Smooth muscle cell (in vitro differentiated cells): ENCODE measurements around the gene KLHL42. TPM values are rescaled to one million over a fixed set of nuclear protein-coding genes. Genes with fewer than 3 reads are reported as not detected.
A peak's percentile ranks its signal among the peaks of the same experiment; 100 is the strongest.

Experiments
- DNase-seq: peaks from one replicate; lab custom pipeline; 2025; ENCODE audit not compliant: unreplicated experiment; lab: John Stamatoyannopoulos, UW
- H2AFZ ChIP-seq: fragments of 200-600 bp; sonication (generic); 2 replicates; pipeline ENCODE4 v1.6.0; 2016; ENCODE audit warnings: antibody characterized with exemption, low read depth, mild to moderate bottlenecking
- H3F3A ChIP-seq: fragments of 200-600 bp; sonication (generic); 2 replicates; pipeline ENCODE4 v1.6.0; 2017; ENCODE audit warnings: antibody characterized with exemption, low read depth
- H3K27ac ChIP-seq: fragments of 200-600 bp; sonication (generic); 2 replicates; pipeline ENCODE4 v1.5.1; 2016; ENCODE audit warnings: low read depth, mild to moderate bottlenecking
- H3K27me3 ChIP-seq: fragments of 200-600 bp; sonication (generic); 2 replicates; pipeline ENCODE4 v1.6.1; 2016; ENCODE audit warnings: low read depth, mild to moderate bottlenecking
- H3K36me3 ChIP-seq: fragments of 200-600 bp; sonication (generic); 2 replicates; pipeline ENCODE4 v1.5.1; 2016; ENCODE audit warnings: low read depth
- H3K4me1 ChIP-seq: fragments of 200-600 bp; sonication (generic); 2 replicates; pipeline ENCODE4 v1.5.1; 2016; ENCODE audit warnings: low read depth
- H3K4me2 ChIP-seq: fragments of 200-600 bp; sonication (generic); 2 replicates; pipeline ENCODE4 v1.6.0; 2016; ENCODE audit warnings: mild to moderate bottlenecking
- H3K4me3 ChIP-seq: fragments of 200-600 bp; sonication (generic); 2 replicates; pipeline ENCODE4 v1.5.1; 2016; ENCODE audit warnings: mild to moderate bottlenecking
- H3K79me2 ChIP-seq: fragments of 200-600 bp; sonication (generic); 2 replicates; pipeline ENCODE4 v1.6.0; 2016; ENCODE audit warnings: low read depth, mild to moderate bottlenecking
- H3K9ac ChIP-seq: fragments of 200-600 bp; sonication (generic); 2 replicates; pipeline ENCODE4 v1.6.0; 2016; ENCODE audit warnings: low read depth
- H3K9me3 ChIP-seq: fragments of 200-600 bp; sonication (generic); replicated peaks from 2 replicates; pipeline ENCODE4 v1.5.1; 2016; ENCODE audit warnings: low read depth
- H4K20me1 ChIP-seq: fragments of 200-600 bp; sonication (generic); 2 replicates; pipeline ENCODE4 v1.6.0; 2016; ENCODE audit warnings: low read depth
- CTCF ChIP-seq: fragments of 200-600 bp; sonication (generic); IDR thresholded peaks from 2 replicates; pipeline ENCODE4 v1.5.1; 2017; ENCODE audit warnings: borderline replicate concordance, mild to moderate bottlenecking, antibody characterized with exemption; ENCODE audit not compliant: insufficient read depth, poor library complexity, severe bottlenecking
- WGBS: methylation state at CpG from one replicate; pipeline ENCODE4 v1.1.7; 2016; ENCODE audit warnings: low lambda C conversion rate; 5-methylcytosine and 5-hydroxymethylcytosine counted together
- polyA plus RNA-seq: library from polyadenylated mRNA; unstranded; fragments of >200 nt; fragmentation: Nextera tagmentation; extraction: Ambion mirVana; gene quantifications from 2 replicates; pipeline ENCODE4 v1.2.1, GENCODE V29; 2016
- total RNA-seq: library from RNA; depleted of rRNA; stranded (reverse); fragments of >200 nt; gene quantifications from 2 replicates; pipeline ENCODE4 v1.2.3, GENCODE V29; 2014

Gene KLHL42
- total and polyA plus RNA-seq, 2 experiments from 2014 or later: 25.6 to 35.4 TPM

- H3K9me3 ChIP-seq: no peaks in the 10 kb centered on the region
- H3K4me2 ChIP-seq: peak overlapping the region; percentile 81
- H3K27ac ChIP-seq: peak overlapping the region; percentile 83
- H3K4me1 ChIP-seq: peaks cover 8% of the 10 kb centered on the region
- H3K27me3 ChIP-seq: no peaks in the 10 kb centered on the region
- peak; percentile 81 for TF ChIP-seq CTCF
- WGBS: 20% methylated on average over 7 of the region's 7 CpGs
- H2AFZ ChIP-seq: no peak overlapping the region
- no peaks in the 10 kb centered on the region for H3K36me3 ChIP-seq
- DNase-seq: no peak
- H3K79me2 ChIP-seq: no peaks in the 10 kb centered on the region
- no peaks in the 10 kb centered on the region for H3F3A ChIP-seq
- H3K4me3 ChIP-seq: peak overlapping the region; percentile 16
- H3K9ac ChIP-seq: no peak overlapping the region
- no peaks in the 10 kb centered on the region for H4K20me1 ChIP-seq
Observed at GRCh38 chr12:27821259-27821973, 41.4 kb downstream of the KLHL42 start.

DNA sequence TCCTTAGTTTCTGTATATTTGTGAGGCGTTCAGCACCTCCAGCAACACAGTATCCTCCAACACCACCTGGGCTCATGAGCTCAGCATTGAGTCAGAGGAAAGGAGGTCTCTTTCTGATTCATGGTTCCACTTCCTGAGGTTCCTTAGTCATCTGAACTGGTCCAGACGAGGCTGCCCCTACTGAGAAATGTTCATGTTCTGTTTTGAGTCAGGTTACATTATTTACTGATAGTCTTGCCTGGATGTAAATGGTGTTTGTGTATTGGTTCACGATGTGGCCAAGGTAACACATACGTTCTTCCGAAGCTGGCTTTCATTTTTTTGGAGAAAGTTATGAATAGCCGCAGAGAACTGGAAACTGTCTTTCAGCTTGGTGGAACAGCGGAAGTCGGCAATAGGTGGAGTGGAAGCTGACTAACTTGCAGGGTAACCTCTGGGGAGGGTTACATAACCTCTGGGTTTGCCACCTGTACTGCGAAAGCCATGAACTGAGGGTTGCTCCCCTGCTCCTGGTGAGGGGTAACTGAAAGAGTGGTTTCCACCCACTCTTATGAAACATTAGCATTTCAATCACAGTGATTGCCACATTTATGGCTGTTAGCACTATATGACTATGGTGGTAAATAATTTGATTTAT lies 42.2 kb downstream of the KLHL42 start:
- Histone ChIP-seq H3K9ac (no peak overlapping the region), H3K27ac (peak overlapping the region; percentile 83), H3K4me2 (peak overlapping the region; percentile 81), H2AFZ (no peak overlapping the region), H3K4me1 (peaks cover 8% of the 10 kb centered on the region), H3K27me3 (no peaks in the 10 kb centered on the region), H3K4me3 (no peak overlapping the region), H3K9me3 (no peaks in the 10 kb centered on the region), H3K36me3 (no peaks in the 10 kb centered on the region), H3F3A (no peaks in the 10 kb centered on the region), H3K79me2 (no peaks in the 10 kb centered on the region), H4K20me1 (no peaks in the 10 kb centered on the region)
- 76% methylated on average over 9 of the region's 9 CpGs for WGBS
- no peak for TF ChIP-seq CTCF
- DNase-seq: no peak

GRCh38 chr12:27823038-27823437 lies 43.0 kb downstream of the KLHL42 start:
- Histone ChIP-seq H3K9me3 (no peaks in the 10 kb centered on the region), H3K9ac (no peak overlapping the region), H3K4me1 (peaks cover 8% of the 10 kb centered on the region), H3K4me3 (no peak overlapping the region), H4K20me1 (no peaks in the 10 kb centered on the region), H3K79me2 (no peaks in the 10 kb centered on the region), H3K4me2 (no peak overlapping the region), H3F3A (no peaks in the 10 kb centered on the region), H3K27me3 (no peaks in the 10 kb centered on the region), H3K36me3 (no peaks in the 10 kb centered on the region), H3K27ac (no peak overlapping the region), H2AFZ (no peak overlapping the region)
- WGBS: 95% methylated on average over 5 of the region's 5 CpGs
- DNase-seq: no peak
- TF ChIP-seq CTCF: no peak
